KBM-7 (cell line): ENCODE measurements around the gene ZNF627.
"Not testable (repeated sequence)": the region's sequence is repeated elsewhere in the genome, so short reads cannot be mapped to it uniquely, and the experiment has no call there.

Source experiments
- DNase-seq: peaks from one replicate; pipeline ENCODE4 v3.0.0-alpha.2; 2015
- in situ Hi-C: fragments of 300-500 bp; cut with MboI; formaldehyde crosslinking; loops from 2 replicates; pipeline ENCODE4 v1.14.3; 2020; ENCODE audit warnings: low sequenced_read_pairs, low pct_unique_long_range_greater_than_20kb, mixed read lengths

The ZNF627 gene

GRCh38 chr19:11612816-11613511 is 15.7 kb downstream of the ZNF627 start:
- in situ Hi-C loops, result no loop called here
- DNase-seq, result peak; percentile 15

GRCh38 chr19:11617180-11618062 is 20.1 kb downstream of the ZNF627 start:
- peak; percentile 18 for DNase-seq
- in situ Hi-C loops, result no loop called here

GRCh38 chr19:11620553-11620952 is 23.3 kb downstream of the ZNF627 start:
- in situ Hi-C loops, result no loop called here

GRCh38 chr19:11622401-11622800 is 25.1 kb downstream of the ZNF627 start:
- DNase-seq, in situ Hi-C loops: not testable (repeated sequence)

More at GRCh38 chr19:11620553-11620952, 23.3 kb downstream of the ZNF627 start:
- DNase-seq, result no peak

- in situ Hi-C loops, result no loop called here
- DNase-seq, result no peak
Measured at GRCh38 chr19:11624069-11624463, 26.8 kb downstream of the ZNF627 start.

- no peak for DNase-seq
- in situ Hi-C loops, result no loop called here
Measured at GRCh38 chr19:11626252-11626651, 29.0 kb downstream of the ZNF627 start.

- in situ Hi-C loops, result no loop called here
Measured at GRCh38 chr19:11633223-11633622, 35.9 kb downstream of the ZNF627 start.

GRCh38 chr19:11634018-11634662 is 36.9 kb downstream of the ZNF627 start:
- in situ Hi-C loops, DNase-seq: not testable (repeated sequence)

More at GRCh38 chr19:11633223-11633622, 35.9 kb downstream of the ZNF627 start:
- no peak for DNase-seq

- no peak for DNase-seq
- in situ Hi-C loops, result no loop called here
Measured at GRCh38 chr19:11639245-11639601, 41.9 kb downstream of the ZNF627 start.

GRCh38 chr19:11639602-11640471 is 42.6 kb downstream of the ZNF627 start:
- DNase-seq, result peak; percentile 98
- in situ Hi-C loops, result no loop called here

- no peak for DNase-seq
Measured at GRCh38 chr19:11641244-11641643, 44.0 kb downstream of the ZNF627 start.

GRCh38 chr19:11642902-11643301 is 45.6 kb downstream of the ZNF627 start:
- in situ Hi-C loops, result no loop called here
- DNase-seq, result no peak

More at GRCh38 chr19:11641244-11641643, 44.0 kb downstream of the ZNF627 start:
- in situ Hi-C loops, result no loop called here

GRCh38 chr19:11649941-11650340 is 52.7 kb downstream of the ZNF627 start:
- no peak for DNase-seq
- in situ Hi-C loops, result no loop called here

- in situ Hi-C loops, result no loop called here
- no peak for DNase-seq
Measured at GRCh38 chr19:11651062-11651461, 53.8 kb downstream of the ZNF627 start.

GRCh38 chr19:11652056-11652455 is 54.8 kb downstream of the ZNF627 start:
- peak; percentile 19 for DNase-seq
- in situ Hi-C loops, result no loop called here

- DNase-seq, result peak; percentile 25
- in situ Hi-C loops, result no loop called here
Measured at GRCh38 chr19:11652492-11652891, 55.2 kb downstream of the ZNF627 start.

- no peak for DNase-seq
- in situ Hi-C loops, result no loop called here
Measured at GRCh38 chr19:11656535-11656934, 59.3 kb downstream of the ZNF627 start.

- DNase-seq, result no peak
- in situ Hi-C loops, result no loop called here
Measured at GRCh38 chr19:11657307-11657706, 60.0 kb downstream of the ZNF627 start.

GRCh38 chr19:11658970-11659369 is 61.7 kb downstream of the ZNF627 start:
- in situ Hi-C loops, result no loop called here

More at GRCh38 chr19:11658970-11659369, 61.7 kb downstream of the ZNF627 start:
- no peak for DNase-seq
